A549 (cell line): ENCODE data around the gene SORCS2.

ENCODE experiments used
- CBX8 ChIP-seq: fragments of 200-600 bp; sonication (generic); IDR thresholded peaks from 2 replicates; pipeline ENCODE4 v1.6.1; 2016
- CHD2 ChIP-seq: fragments of 150-350 bp; IDR thresholded peaks from 2 replicates; pipeline ENCODE4 v1.6.1; 2014; ENCODE audit warnings: low read length; ENCODE audit not compliant: partially characterized antibody
- ESRRA ChIP-seq: fragments of 150-350 bp; IDR thresholded peaks from 2 replicates; pipeline ENCODE4 v1.6.1; 2014; ENCODE audit warnings: mild to moderate bottlenecking, low read length, borderline replicate concordance
- MYC ChIP-seq: IDR thresholded peaks from 2 replicates; pipeline ENCODE4 v1.6.1; 2012; ENCODE audit warnings: mild to moderate bottlenecking, inconsistent platforms, low read length, improper control_type of control experiment, borderline replicate concordance
- PHF8 ChIP-seq: fragments of 200-600 bp; sonication (generic); IDR thresholded peaks from 2 replicates; pipeline ENCODE4 v1.6.1; 2016; ENCODE audit warnings: low read depth, mild to moderate bottlenecking, antibody characterized with exemption, moderate library complexity, borderline replicate concordance
- POLR2A ChIP-seq: IDR thresholded peaks from 2 replicates; pipeline ENCODE4 v1.6.1; 2012; ENCODE audit warnings: mild to moderate bottlenecking, low read length
- RARB ChIP-seq: fragments of 250-450 bp; sonication (Bioruptor Pico); IDR thresholded peaks from 2 replicates; pipeline ENCODE4 v1.8.0; 2021; ENCODE audit warnings: mild to moderate bottlenecking, moderate library complexity
- SMC3 ChIP-seq: fragments of >200 bp; sonication (Bioruptor Twin); formaldehyde crosslinking; IDR thresholded peaks from 3 replicates; pipeline ENCODE4 v1.6.1; 2018; ENCODE audit warnings: inconsistent platforms
- TF ChIP-seq, protein P1 (sequence below): fragments of >200 bp; sonication (Bioruptor Twin); formaldehyde crosslinking; IDR thresholded peaks from 3 replicates; pipeline ENCODE4 v1.5.1; 2016
- TF ChIP-seq, protein P2 (sequence below): fragments of 200-600 bp; sonication (generic); IDR thresholded peaks from 2 replicates; pipeline ENCODE4 v1.6.1; 2016; ENCODE audit warnings: antibody characterized with exemption, mild to moderate bottlenecking, moderate library complexity
- TF ChIP-seq, protein P3 (sequence below): IDR thresholded peaks from 2 replicates; pipeline ENCODE4 v1.6.1; 2012; ENCODE audit warnings: low read depth, borderline replicate concordance

DNA sequence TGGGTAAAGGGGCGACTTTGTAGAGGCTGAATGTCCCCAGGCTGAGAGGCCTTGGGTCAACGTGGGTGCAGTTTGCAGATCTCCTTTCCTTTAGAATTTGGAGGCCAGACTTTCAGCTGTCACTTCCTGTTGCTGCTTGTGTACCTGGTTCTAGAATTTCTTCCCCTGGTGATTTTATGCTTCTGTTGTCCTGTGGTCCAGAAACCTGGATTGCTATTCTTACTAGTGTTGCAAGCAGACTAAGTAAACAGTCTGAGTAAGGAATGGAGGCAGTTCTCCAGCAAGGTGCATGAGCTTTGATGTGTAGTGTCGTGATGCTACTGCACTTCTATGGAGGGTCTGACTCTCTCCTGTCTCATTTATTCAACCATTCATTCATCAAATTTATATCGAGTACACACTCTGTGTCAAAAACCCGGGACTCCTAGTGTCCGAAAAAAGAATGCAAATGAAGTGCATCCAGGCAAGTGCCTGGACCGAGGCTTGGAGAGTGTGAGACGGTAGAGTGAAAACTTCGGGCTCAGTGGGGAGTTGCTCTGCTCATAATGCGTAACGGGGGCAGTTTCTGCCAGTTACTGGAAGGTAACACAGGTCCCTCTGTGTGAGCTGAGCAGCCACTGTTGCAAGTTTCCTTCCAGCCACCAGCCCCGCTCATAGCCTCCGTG is 83.3 kb downstream of the SORCS2 start:
- TF ChIP-seq POLR2A (no peak), SMC3 (no peak), RARB (CRISPR knock-in tag) (no peak), PHF8 (no peak), MYC (no peak), CHD2 (no peak), CBX8 (no peak), ESRRA (no peak)
- TF ChIP-seq, protein P1, sequence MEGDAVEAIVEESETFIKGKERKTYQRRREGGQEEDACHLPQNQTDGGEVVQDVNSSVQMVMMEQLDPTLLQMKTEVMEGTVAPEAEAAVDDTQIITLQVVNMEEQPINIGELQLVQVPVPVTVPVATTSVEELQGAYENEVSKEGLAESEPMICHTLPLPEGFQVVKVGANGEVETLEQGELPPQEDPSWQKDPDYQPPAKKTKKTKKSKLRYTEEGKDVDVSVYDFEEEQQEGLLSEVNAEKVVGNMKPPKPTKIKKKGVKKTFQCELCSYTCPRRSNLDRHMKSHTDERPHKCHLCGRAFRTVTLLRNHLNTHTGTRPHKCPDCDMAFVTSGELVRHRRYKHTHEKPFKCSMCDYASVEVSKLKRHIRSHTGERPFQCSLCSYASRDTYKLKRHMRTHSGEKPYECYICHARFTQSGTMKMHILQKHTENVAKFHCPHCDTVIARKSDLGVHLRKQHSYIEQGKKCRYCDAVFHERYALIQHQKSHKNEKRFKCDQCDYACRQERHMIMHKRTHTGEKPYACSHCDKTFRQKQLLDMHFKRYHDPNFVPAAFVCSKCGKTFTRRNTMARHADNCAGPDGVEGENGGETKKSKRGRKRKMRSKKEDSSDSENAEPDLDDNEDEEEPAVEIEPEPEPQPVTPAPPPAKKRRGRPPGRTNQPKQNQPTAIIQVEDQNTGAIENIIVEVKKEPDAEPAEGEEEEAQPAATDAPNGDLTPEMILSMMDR = no peak
- TF ChIP-seq, protein P2, sequence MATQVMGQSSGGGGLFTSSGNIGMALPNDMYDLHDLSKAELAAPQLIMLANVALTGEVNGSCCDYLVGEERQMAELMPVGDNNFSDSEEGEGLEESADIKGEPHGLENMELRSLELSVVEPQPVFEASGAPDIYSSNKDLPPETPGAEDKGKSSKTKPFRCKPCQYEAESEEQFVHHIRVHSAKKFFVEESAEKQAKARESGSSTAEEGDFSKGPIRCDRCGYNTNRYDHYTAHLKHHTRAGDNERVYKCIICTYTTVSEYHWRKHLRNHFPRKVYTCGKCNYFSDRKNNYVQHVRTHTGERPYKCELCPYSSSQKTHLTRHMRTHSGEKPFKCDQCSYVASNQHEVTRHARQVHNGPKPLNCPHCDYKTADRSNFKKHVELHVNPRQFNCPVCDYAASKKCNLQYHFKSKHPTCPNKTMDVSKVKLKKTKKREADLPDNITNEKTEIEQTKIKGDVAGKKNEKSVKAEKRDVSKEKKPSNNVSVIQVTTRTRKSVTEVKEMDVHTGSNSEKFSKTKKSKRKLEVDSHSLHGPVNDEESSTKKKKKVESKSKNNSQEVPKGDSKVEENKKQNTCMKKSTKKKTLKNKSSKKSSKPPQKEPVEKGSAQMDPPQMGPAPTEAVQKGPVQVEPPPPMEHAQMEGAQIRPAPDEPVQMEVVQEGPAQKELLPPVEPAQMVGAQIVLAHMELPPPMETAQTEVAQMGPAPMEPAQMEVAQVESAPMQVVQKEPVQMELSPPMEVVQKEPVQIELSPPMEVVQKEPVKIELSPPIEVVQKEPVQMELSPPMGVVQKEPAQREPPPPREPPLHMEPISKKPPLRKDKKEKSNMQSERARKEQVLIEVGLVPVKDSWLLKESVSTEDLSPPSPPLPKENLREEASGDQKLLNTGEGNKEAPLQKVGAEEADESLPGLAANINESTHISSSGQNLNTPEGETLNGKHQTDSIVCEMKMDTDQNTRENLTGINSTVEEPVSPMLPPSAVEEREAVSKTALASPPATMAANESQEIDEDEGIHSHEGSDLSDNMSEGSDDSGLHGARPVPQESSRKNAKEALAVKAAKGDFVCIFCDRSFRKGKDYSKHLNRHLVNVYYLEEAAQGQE = no peak
- TF ChIP-seq, protein P3, sequence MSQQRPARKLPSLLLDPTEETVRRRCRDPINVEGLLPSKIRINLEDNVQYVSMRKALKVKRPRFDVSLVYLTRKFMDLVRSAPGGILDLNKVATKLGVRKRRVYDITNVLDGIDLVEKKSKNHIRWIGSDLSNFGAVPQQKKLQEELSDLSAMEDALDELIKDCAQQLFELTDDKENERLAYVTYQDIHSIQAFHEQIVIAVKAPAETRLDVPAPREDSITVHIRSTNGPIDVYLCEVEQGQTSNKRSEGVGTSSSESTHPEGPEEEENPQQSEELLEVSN = no peak
